ENCODE results near the gene CDK5R2.

- TF ChIP-seq CTCF (IDR thresholded peaks at IDR 0.05) (no peak), POLR2A (IDR thresholded peaks at IDR 0.05) (no peak)
These were observed 31.6 kb upstream of the CDK5R2 start for GRCh38 chr2:218927876-218928275.

Measured in upper lobe of left lung (tissue), 4 donors.